SK-N-SH (cell line): ENCODE results near the gene SETBP1. TPM values are rescaled to one million over a fixed set of nuclear protein-coding genes. Genes with fewer than 3 reads are reported as not detected.

Experiments used
- CTCF ChIA-PET: fragments of 300-600, 350-600 bp; formaldehyde crosslinking; extraction: SDS; loops from one replicate; lab custom pipeline; 2021; lab: Yijun Ruan, JAX
- POLR2A ChIA-PET: fragments of 350-600 bp; sonication (Branson Sonifier 250); formaldehyde crosslinking; extraction: SDS; loops from one replicate; lab custom pipeline; 2020; ENCODE audit warnings: antibody characterized with exemption, inconsistent platforms; lab: Yijun Ruan, JAX
- DNase-seq: peaks from one replicate; pipeline ENCODE4 v3.0.0; 2012
- H2AFZ ChIP-seq: fragments of 200-600 bp; sonication (generic); 2 replicates; pipeline ENCODE4 v1.8.1; 2016; ENCODE audit warnings: antibody characterized with exemption, mild to moderate bottlenecking, low read depth
- H3F3A ChIP-seq: fragments of 200-600 bp; sonication (generic); replicated peaks from 2 replicates; pipeline ENCODE3; 2016; ENCODE audit warnings: antibody characterized with exemption, mild to moderate bottlenecking; ENCODE audit not compliant: insufficient read depth
- H3K27ac ChIP-seq, 2 experiments: fragments of 200-500 bp in 1 of 2; fragments of 200-600 bp in 1 of 2; sonication (Bioruptor generic) in 1 of 2; sonication (generic), shearing (Covaris generic) in 1 of 2; 2 replicates each; pipeline versions ENCODE4 v1.5.1 to v1.6.1; 2014 to 2016; ENCODE audit warnings: low read depth in 2 of 2, inconsistent platforms in 1 of 2, low read length in 1 of 2, mild to moderate bottlenecking in 1 of 2, mixed read lengths in 1 of 2
- H3K27me3 ChIP-seq: fragments of 200-600 bp; sonication (generic), shearing (Covaris generic); 2 replicates; pipeline ENCODE4 v1.6.1; 2016; ENCODE audit warnings: mixed run types; ENCODE audit not compliant: insufficient read depth
- H3K36me3 ChIP-seq, 2 experiments: fragments of 200-500 bp in 1 of 2; fragments of 200-600 bp in 1 of 2; sonication (Bioruptor generic) in 1 of 2; sonication (generic) in 1 of 2; replicated peaks in 1 of 2; 2 replicates each; pipeline versions ENCODE3 to v1.5.1; 2014 to 2016; ENCODE audit warnings: low read length in 1 of 2, mild to moderate bottlenecking in 1 of 2; ENCODE audit not compliant: insufficient read depth in 2 of 2, control insufficient read depth in 1 of 2
- H3K4me1 ChIP-seq, 2 experiments: fragments of 200-500 bp in 1 of 2; fragments of 200-600 bp in 1 of 2; sonication (Bioruptor generic) in 1 of 2; sonication (generic), shearing (Covaris generic) in 1 of 2; 2 replicates each; pipeline versions ENCODE4 v1.5.1 to v1.6.1; 2014 to 2016; ENCODE audit warnings: low read depth in 1 of 2, low read length in 1 of 2, mixed run types in 1 of 2; ENCODE audit not compliant: insufficient read depth in 2 of 2, control insufficient read depth in 1 of 2
- H3K4me2 ChIP-seq: fragments of 200-600 bp; sonication (generic), shearing (Covaris generic); 2 replicates; pipeline ENCODE4 v1.6.1; 2017; ENCODE audit warnings: mixed run types
- H3K4me3 ChIP-seq, 2 experiments: fragments of 200-500 bp in 1 of 2; fragments of 200-600 bp in 1 of 2; sonication (Bioruptor generic) in 1 of 2; sonication (generic), shearing (Covaris generic) in 1 of 2; 2 replicates each; pipeline versions ENCODE4 v1.5.1 to v1.8.1; 2014 to 2016; ENCODE audit warnings: low read depth in 2 of 2, inconsistent platforms in 1 of 2, low read length in 1 of 2, mild to moderate bottlenecking in 1 of 2, mixed read lengths in 1 of 2, moderate library complexity in 1 of 2
- H3K79me2 ChIP-seq: fragments of 200-600 bp; sonication (generic); 2 replicates; pipeline ENCODE4 v1.8.1; 2017; ENCODE audit warnings: mild to moderate bottlenecking; ENCODE audit not compliant: insufficient read depth
- H3K9ac ChIP-seq: fragments of 200-600 bp; sonication (generic); 2 replicates; pipeline ENCODE4 v1.6.1; 2017; ENCODE audit warnings: mixed run types
- H3K9me2 ChIP-seq: fragments of 200-600 bp; sonication (generic); 2 replicates; pipeline ENCODE4 v1.6.1; 2017; ENCODE audit warnings: mixed run types
- H3K9me3 ChIP-seq: fragments of 200-600 bp; sonication (generic); 2 replicates; pipeline ENCODE4 v1.6.1; 2017; ENCODE audit warnings: mixed run types, mild to moderate bottlenecking, moderate library complexity
- H4K20me1 ChIP-seq: fragments of 200-600 bp; sonication (generic); 2 replicates; pipeline ENCODE4 v1.6.1; 2017; ENCODE audit warnings: mild to moderate bottlenecking, mixed run types; ENCODE audit not compliant: insufficient read depth
- CHD2 ChIP-seq: fragments of 150-350 bp; IDR thresholded peaks from 2 replicates; pipeline ENCODE4 v1.6.1; 2018; ENCODE audit warnings: low read length; ENCODE audit not compliant: partially characterized antibody
- EP300 ChIP-seq, 2 experiments: IDR thresholded peaks; 2 replicates each; pipeline versions ENCODE4 v1.4.0 to v1.6.1; 2012; ENCODE audit warnings: borderline replicate concordance in 1 of 2, low read depth in 1 of 2, low read length in 1 of 2
- EZH2phosphoT487 ChIP-seq: fragments of 200-600 bp; sonication (generic); IDR thresholded peaks from 2 replicates; pipeline ENCODE4 v1.6.1; 2017; ENCODE audit warnings: low read depth, mixed run types, mild to moderate bottlenecking, antibody characterized with exemption, moderate library complexity, borderline replicate concordance
- FOXM1 ChIP-seq: IDR thresholded peaks from 2 replicates; pipeline ENCODE4 v1.4.0; 2012; ENCODE audit warnings: low read depth, mild to moderate bottlenecking
- GABPA ChIP-seq: IDR thresholded peaks from 2 replicates; pipeline ENCODE4 v1.4.0; 2012; ENCODE audit warnings: low read depth, mild to moderate bottlenecking
- JUND ChIP-seq: IDR thresholded peaks from 2 replicates; pipeline ENCODE4 v1.4.0; 2012
- MEF2A ChIP-seq: IDR thresholded peaks from 2 replicates; pipeline ENCODE4 v1.4.0; 2012; ENCODE audit warnings: low read depth, borderline replicate concordance
- MXI1 ChIP-seq: IDR thresholded peaks from 2 replicates; pipeline ENCODE4 v1.6.1; 2012; ENCODE audit warnings: mild to moderate bottlenecking, low read depth, low read length, improper control_type of control experiment
- NFIC ChIP-seq: IDR thresholded peaks from 2 replicates; pipeline ENCODE4 v1.4.0; 2012; ENCODE audit warnings: borderline replicate concordance
- NRF1 ChIP-seq: IDR thresholded peaks from 2 replicates; pipeline ENCODE4 v1.6.1; 2012; ENCODE audit warnings: low read depth, mild to moderate bottlenecking, low read length
- POLR2AphosphoS5 ChIP-seq: IDR thresholded peaks from 2 replicates; pipeline ENCODE4 v1.6.1; 2012; ENCODE audit warnings: low read depth, low read length
- RFX5 ChIP-seq: IDR thresholded peaks from 2 replicates; pipeline ENCODE4 v1.6.1; 2012; ENCODE audit warnings: mild to moderate bottlenecking, improper control_type of control experiment, low read length
- RXRA ChIP-seq: IDR thresholded peaks from 2 replicates; pipeline ENCODE4 v1.4.0; 2012; ENCODE audit warnings: low read depth, mild to moderate bottlenecking, borderline replicate concordance
- SMC3 ChIP-seq: IDR thresholded peaks from 2 replicates; pipeline ENCODE4 v1.6.1; 2012; ENCODE audit warnings: low read depth, low read length, improper control_type of control experiment
- ZBTB33 ChIP-seq: IDR thresholded peaks from 2 replicates; pipeline ENCODE4 v1.4.0; 2012; ENCODE audit warnings: low read depth, borderline replicate concordance
- polyA plus RNA-seq, 3 experiments: library from polyadenylated mRNA; depleted of rRNA; stranded (reverse); fragments of >200 nt; gene quantifications; 2 replicates each; pipeline ENCODE4 v1.2.3, GENCODE V29; 2012
- TF ChIP-seq, protein P1 (sequence below): IDR thresholded peaks from 2 replicates; pipeline ENCODE4; 2012
- TF ChIP-seq, protein P2 (sequence below): fragments of 150-350 bp; IDR thresholded peaks from 2 replicates; pipeline ENCODE4 v1.6.1; 2016; ENCODE audit warnings: mild to moderate bottlenecking, low read depth, low read length

SETBP1 gene
- polyA plus RNA-seq, 1 of the 3 experiments (the other 2 are of a cell fraction), result 3.0 TPM

DNA sequence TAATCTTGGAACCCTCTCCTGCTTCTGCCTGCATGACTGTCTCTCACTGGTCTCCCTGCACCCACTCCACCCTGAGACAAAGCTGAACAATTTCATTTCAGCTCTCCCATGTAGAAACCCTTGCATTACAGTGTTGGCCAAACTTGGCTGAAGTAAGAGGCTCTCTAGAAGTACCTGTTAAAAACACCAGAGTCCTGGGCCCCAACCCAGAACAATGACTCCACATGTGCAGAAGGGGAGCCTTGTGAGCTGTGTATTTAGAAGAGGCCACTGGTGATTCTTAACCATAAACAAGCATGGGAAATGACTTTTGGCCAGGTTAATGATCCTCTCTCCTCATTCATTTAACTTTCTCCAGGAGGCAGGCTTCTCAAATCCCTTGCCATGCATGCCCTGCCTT is 254.8 kb downstream of the SETBP1 start:
- no peak for DNase-seq
- ChIA-PET POLR2A (no interaction called here), CTCF (interaction anchor here (1.0 to 1.3 kb wide), 3 partner anchors 8 to 126 kb away, joined by 3 read pairs; no protein-coding TSS in a partner anchor)
- no peak overlapping the region for H3K4me2 ChIP-seq
- H3K9me2 ChIP-seq, result 0 out of 2 replicates have a peak, but pooled peaks cover 3% of the 10 kb centered on the region
- no peaks in the 10 kb centered on the region for H3F3A ChIP-seq
- no peaks in the 10 kb centered on the region for H3K27me3 ChIP-seq
- H3K79me2 ChIP-seq, result no peaks in the 10 kb centered on the region
- H2AFZ ChIP-seq, result no peak overlapping the region
- H3K9me3 ChIP-seq, result no peaks in the 10 kb centered on the region
- no peak overlapping the region for H3K4me3 ChIP-seq
- no peak overlapping the region for H3K9ac ChIP-seq
- H3K4me1 ChIP-seq, result peaks cover 0 to 17% of the 10 kb centered on the region in 2 experiments; a peak in 2 of 4 replicates
- no peak for TF ChIP-seq MEF2A
- TF ChIP-seq JUND, result no peak
- no peak for TF ChIP-seq CHD2
- TF ChIP-seq EZH2phosphoT487, result no peak
- TF ChIP-seq, protein P1, sequence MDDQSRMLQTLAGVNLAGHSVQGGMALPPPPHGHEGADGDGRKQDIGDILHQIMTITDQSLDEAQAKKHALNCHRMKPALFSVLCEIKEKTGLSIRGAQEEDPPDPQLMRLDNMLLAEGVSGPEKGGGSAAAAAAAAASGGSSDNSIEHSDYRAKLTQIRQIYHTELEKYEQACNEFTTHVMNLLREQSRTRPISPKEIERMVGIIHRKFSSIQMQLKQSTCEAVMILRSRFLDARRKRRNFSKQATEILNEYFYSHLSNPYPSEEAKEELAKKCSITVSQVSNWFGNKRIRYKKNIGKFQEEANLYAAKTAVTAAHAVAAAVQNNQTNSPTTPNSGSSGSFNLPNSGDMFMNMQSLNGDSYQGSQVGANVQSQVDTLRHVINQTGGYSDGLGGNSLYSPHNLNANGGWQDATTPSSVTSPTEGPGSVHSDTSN, result no peak
- no peak for TF ChIP-seq POLR2AphosphoS5
- TF ChIP-seq NRF1, result no peak
- no peak for TF ChIP-seq NFIC
- TF ChIP-seq MXI1, result no peak
- TF ChIP-seq RXRA, result no peak
- TF ChIP-seq, protein P2, sequence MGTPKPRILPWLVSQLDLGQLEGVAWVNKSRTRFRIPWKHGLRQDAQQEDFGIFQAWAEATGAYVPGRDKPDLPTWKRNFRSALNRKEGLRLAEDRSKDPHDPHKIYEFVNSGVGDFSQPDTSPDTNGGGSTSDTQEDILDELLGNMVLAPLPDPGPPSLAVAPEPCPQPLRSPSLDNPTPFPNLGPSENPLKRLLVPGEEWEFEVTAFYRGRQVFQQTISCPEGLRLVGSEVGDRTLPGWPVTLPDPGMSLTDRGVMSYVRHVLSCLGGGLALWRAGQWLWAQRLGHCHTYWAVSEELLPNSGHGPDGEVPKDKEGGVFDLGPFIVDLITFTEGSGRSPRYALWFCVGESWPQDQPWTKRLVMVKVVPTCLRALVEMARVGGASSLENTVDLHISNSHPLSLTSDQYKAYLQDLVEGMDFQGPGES, result no peak
- no peak for TF ChIP-seq EP300 (IDR thresholded peaks at IDR 0.05; ENCODE audit: borderline replicate concordance in 1 of 2, low read depth in 1 of 2, low read length in 1 of 2)
- no peak for TF ChIP-seq ZBTB33
- no peak for TF ChIP-seq SMC3
- no peak for TF ChIP-seq RFX5
- TF ChIP-seq FOXM1, result no peak
- no peak for TF ChIP-seq GABPA
- H4K20me1 ChIP-seq, result no peaks in the 10 kb centered on the region
- H3K27ac ChIP-seq, result no peak overlapping the region
- peaks cover 0 to 3% of the 10 kb centered on the region in 2 experiments for H3K36me3 ChIP-seq
